Suprapubic skin (tissue), 4 donors: Measurements from ENCODE around the gene TREH.

ENCODE experiments used
- EP300 ChIP-seq: sonication (generic); formaldehyde crosslinking; IDR thresholded peaks from one replicate; pipeline ENCODE4 v1.6.1; 2017; ENCODE audit warnings: antibody characterized with exemption
- POLR2A ChIP-seq, 2 donors: fragments of 450-650 bp; IDR thresholded peaks; one replicate each; pipeline ENCODE4 v1.6.1; 2017; ENCODE audit warnings: antibody characterized with exemption in 2 of 2, mild to moderate bottlenecking in 2 of 2, moderate library complexity in 2 of 2
- POLR2AphosphoS5 ChIP-seq, 3 donors: sonication (generic); formaldehyde crosslinking; IDR thresholded peaks; one replicate each; pipeline ENCODE4 v1.6.1; 2017; ENCODE audit warnings: antibody characterized with exemption in 3 of 3
- TF ChIP-seq, protein P1 (sequence below), 2 donors: fragments of 200-600 bp in 1 of 2; fragments of 450-650 bp in 1 of 2; sonication (generic) in 1 of 2; IDR thresholded peaks; one replicate each; pipeline ENCODE4 v1.5.1; 2016 to 2019; ENCODE audit warnings: antibody characterized with exemption in 2 of 2, mild to moderate bottlenecking in 1 of 2, moderate library complexity in 1 of 2

DNA sequence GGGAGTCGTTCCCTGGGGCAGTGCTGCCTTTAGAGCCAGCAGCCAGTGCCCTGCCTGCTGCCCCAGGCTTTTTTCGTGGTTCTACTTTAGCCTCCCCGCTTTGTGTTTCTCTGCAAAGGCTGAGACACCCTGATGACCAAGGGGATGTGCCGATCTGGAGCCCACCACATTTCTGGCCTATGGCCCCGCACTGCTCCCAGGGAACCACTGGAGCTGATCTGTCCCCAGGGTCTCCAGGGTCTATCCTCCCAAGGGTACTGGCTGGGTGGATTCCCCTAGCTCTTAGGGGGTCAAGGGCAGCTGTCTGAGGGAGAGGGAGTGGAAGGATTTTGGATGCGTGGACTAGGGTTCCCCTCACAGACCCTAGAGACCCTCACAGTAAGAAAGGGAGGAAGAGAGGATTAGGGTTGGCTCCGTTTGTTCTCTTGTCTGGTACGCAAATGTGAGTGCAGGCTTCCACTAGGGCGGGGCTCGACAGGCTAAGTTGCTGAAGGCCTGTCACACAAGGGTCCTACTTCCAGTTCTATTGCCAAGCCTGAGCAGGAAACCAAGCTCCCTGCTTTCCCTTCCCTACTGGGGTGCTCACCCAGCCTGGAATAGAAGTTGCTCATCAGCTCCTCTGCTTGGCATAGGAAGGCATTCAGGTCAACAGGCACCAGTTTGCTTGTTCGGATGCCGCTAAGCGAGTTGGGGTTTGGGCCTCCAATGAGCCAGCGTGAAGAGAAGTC, 19.3 kb downstream of the TREH start:
- no peak for TF ChIP-seq EP300
- TF ChIP-seq POLR2AphosphoS5 (IDR thresholded peaks at IDR 0.05) = no peak
- TF ChIP-seq, protein P1, sequence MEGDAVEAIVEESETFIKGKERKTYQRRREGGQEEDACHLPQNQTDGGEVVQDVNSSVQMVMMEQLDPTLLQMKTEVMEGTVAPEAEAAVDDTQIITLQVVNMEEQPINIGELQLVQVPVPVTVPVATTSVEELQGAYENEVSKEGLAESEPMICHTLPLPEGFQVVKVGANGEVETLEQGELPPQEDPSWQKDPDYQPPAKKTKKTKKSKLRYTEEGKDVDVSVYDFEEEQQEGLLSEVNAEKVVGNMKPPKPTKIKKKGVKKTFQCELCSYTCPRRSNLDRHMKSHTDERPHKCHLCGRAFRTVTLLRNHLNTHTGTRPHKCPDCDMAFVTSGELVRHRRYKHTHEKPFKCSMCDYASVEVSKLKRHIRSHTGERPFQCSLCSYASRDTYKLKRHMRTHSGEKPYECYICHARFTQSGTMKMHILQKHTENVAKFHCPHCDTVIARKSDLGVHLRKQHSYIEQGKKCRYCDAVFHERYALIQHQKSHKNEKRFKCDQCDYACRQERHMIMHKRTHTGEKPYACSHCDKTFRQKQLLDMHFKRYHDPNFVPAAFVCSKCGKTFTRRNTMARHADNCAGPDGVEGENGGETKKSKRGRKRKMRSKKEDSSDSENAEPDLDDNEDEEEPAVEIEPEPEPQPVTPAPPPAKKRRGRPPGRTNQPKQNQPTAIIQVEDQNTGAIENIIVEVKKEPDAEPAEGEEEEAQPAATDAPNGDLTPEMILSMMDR (IDR thresholded peaks at IDR 0.05) = no peak
- no peak for TF ChIP-seq POLR2A (IDR thresholded peaks at IDR 0.05)
